HFF-Myc (cell line): Measurements from ENCODE around the gene COPS4.
A peak's percentile ranks its signal among the peaks of the same experiment; 100 is the strongest.

Experiments
- DNase-seq: peaks from one replicate; pipeline ENCODE4 v3.0.0-alpha.2; 2011; ENCODE audit warnings: low read depth; ENCODE audit errors: extremely low read depth
- H3K4me3 ChIP-seq: replicated peaks from 2 replicates; pipeline ENCODE4 v1.5.1; 2011; ENCODE audit warnings: low read depth, mild to moderate bottlenecking, control low read depth, low read length
- TF ChIP-seq, protein P1 (sequence below): IDR thresholded peaks from 2 replicates; pipeline ENCODE4 v1.5.1; 2012; ENCODE audit warnings: mild to moderate bottlenecking, low read depth, low read length, control low read depth; ENCODE audit errors: missing control alignments

The COPS4 gene

DNA sequence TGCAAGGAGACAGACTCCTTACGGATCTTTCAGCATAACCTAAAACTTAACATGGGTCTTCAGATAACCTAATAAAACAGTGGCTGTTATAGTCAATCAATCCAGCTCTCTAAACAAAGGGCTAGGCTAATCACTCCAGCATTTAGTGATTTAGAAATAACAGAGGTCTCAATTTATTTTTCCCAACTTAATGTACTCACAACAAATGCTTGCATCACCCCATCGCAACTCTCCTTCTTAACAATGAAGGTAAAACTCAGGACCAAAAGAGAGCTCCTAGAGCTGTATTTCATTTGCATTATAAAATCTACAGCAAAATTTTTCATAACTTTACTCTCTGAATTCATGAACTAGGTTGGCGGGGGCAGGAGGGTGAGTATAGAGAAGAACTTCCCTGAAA, 25.5 kb upstream of the COPS4 start:
- TF ChIP-seq, protein P1, sequence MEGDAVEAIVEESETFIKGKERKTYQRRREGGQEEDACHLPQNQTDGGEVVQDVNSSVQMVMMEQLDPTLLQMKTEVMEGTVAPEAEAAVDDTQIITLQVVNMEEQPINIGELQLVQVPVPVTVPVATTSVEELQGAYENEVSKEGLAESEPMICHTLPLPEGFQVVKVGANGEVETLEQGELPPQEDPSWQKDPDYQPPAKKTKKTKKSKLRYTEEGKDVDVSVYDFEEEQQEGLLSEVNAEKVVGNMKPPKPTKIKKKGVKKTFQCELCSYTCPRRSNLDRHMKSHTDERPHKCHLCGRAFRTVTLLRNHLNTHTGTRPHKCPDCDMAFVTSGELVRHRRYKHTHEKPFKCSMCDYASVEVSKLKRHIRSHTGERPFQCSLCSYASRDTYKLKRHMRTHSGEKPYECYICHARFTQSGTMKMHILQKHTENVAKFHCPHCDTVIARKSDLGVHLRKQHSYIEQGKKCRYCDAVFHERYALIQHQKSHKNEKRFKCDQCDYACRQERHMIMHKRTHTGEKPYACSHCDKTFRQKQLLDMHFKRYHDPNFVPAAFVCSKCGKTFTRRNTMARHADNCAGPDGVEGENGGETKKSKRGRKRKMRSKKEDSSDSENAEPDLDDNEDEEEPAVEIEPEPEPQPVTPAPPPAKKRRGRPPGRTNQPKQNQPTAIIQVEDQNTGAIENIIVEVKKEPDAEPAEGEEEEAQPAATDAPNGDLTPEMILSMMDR = no peak
- no peak for DNase-seq
- peak overlapping the region; percentile 82 for H3K4me3 ChIP-seq

DNA sequence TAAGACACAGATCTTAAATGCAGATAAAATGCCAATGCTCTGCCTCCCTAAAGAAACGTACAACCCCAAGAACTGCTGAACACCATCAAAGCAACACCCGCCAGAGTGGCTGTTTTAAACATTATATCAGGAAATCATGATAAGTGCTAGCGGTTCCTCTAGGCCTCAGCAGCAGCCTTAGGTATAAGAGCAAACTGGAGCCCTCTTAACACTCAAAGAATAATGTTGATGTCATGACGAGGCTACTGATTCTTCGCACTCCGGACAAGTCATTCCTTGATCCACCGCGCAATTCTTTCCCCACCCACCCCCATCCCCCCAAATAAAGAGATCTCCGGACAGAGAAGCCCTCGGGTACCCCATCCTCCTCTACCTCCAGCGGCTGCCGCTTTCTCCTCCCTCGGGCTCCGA, 24.9 kb upstream of the COPS4 start:
- H3K4me3 ChIP-seq = peak overlapping the region; percentile 82
- DNase-seq = no peak

DNA sequence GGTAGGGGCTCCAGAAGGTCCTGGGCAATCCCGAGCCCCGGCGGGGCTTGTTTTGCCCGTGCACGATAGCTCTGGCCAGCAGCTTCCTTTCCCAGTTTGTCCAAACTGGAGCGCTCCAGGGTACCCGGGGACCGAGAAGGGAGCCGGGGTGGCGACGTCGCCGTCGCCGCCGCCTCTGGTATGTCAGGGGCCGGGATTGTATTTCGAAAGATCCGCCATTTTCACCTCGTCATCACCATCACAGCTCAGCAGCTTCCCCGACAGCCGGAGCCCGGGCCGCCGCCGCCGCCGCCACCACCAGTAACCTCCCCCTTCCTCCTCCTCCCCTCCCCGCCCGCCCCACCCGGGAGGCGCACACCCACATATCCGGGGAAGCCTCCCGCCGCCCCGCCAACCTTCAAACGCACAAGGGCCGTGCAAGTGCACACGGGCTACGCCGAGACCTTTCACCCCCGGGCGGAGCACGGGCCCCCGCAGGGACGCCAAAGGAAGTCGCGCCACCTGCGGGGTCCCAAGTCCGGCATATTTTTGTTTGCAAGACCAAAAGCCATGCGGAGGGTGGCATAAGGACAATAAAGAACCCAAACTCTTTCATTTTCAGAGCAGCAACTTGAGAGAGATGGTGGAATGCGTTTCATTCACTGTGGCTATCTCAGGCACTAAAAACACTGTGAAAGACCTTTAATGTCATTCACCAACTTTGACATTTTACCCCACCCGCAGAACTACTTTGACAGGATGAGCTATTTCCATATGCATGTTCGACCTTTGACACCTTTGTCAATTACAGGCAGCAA, 24.3 kb upstream of the COPS4 start, which contains the start of gene LIN54:
Gene LIN54 (minus strand): TSS at position 302 of the 797 bp plus-strand sequence. CDS start 25,979 bp downstream, outside the sequence.
- H3K4me3 ChIP-seq = peak within 1 kb of the TSS; percentile 82
- TF ChIP-seq, protein P1 = no peak
- no peak for DNase-seq

More for the DNA sequence above, 24.9 kb upstream of the COPS4 start:
- TF ChIP-seq, protein P1 = no peak

DNA sequence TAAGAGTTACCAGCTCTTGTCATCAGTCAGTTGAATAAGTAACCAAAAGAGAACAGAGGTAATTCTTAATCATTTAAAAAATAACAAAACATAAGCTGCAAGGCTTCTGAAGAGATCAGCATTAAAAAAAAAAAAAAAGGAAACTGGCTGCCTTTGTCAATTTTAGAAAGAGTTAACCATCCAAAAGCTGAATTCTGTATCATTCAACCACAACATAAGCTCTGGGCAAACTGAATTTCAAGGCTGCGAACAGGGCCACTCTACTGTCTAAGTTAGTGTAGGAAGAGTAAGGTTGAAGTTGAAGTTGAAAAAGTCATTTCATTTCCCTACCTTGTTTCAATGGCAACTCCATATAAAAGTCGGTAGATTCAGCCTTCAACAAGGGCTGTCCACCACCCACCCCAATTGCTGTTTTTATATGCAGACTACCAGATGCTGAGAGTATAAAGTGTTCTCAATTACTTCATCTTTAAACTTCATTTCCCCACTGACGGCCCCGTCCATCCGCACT, 23.2 kb upstream of the COPS4 start:
- no peak for DNase-seq
- H3K4me3 ChIP-seq = peak overlapping the region; percentile 82
- TF ChIP-seq, protein P1 = no peak

DNA sequence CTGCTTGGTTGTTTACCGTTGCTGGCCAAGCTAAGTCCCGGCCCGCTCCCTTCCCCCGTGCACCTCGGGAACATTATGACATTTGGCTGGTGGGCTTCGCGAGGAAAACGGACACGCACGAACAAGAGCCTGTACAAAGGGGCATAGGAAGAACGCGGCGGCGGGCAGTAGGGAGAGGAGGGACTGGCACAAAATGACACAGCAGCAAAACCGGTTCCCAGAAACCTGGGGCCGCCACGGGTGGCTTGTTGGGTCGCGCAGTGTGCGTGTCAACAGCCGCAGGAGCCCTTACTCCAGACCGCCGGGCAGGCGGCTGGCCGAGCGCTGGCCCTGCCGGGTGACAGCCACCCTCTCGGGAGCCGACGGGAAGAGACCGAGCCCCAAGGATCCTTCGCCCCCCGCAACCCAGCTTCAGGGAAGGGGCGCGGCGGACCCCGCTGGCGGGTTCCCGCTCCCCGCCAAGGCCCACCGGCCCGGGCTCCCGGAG, 22.7 kb upstream of the COPS4 start:
- TF ChIP-seq, protein P1 = no peak
- no peak for DNase-seq
- peak overlapping the region; percentile 82 for H3K4me3 ChIP-seq

DNA sequence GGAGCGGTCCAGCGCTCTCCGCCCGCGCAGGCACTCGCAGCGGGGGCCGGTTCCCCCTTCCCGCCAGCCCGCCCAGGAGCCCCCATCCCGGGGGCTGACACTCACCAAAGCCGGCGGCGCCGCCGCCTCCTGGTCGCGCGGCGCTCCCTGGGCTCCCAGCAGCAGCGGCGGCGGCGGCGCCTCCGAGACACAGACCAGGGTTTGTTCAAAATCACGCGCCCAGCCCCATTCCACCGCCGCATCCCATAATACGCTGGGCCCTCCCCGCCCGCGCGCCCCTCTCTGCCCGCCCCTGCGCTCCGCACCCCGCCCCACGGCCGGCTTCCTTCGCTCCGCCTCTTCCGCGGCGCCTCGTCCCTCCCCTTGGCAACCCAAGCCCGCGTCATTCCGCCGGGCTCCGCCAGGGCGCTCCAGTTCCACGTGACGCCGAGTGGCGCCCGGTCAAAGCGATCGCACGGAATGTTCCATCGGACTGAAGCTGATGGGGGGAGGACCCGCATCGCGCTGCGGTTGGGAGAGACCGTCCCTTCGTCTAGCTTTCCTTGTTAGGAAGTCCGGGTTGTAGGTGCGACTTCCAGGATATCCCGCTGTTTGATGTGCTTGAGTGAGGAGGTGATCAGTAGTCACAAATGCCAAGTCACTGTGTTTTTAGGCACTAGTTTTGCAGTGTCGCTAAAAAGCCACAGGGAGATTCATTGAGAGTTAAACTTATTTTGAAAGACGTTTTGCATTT, 22.1 kb upstream of the COPS4 start:
- TF ChIP-seq, protein P1 = peak; percentile 42
- DNase-seq = peak; percentile 96
- peak overlapping the region; percentile 82 for H3K4me3 ChIP-seq
